ENCODE results near the gene EPHB4. TPM values are rescaled to one million over a fixed set of nuclear protein-coding genes. Genes with fewer than 3 reads are reported as not detected.

Gene EPHB4
- total and polyA plus RNA-seq, 2 of the 4 experiments (the other 2 are of a cell fraction) = 34.5 to 36.4 TPM

GRCh38 chr7:100823140-100823525, 4.2 kb downstream of the EPHB4 start:
- Histone ChIP-seq H3K27ac (ENCODE audit: insufficient read depth, low read length) (no peak overlapping the region), H2BK120ac (ENCODE audit: low read depth, low read length) (no peak overlapping the region), H3K4me2 (ENCODE audit: low read depth, low read length) (no peak overlapping the region), H3K9me1 (ENCODE audit: insufficient read depth, low read length) (no peaks in the 10 kb centered on the region), H4K5ac (ENCODE audit: low read depth, low read length) (no peak overlapping the region), H4K20me1 (ENCODE audit: insufficient read depth, low read length) (peaks cover 30% of the 10 kb centered on the region), H4K91ac (ENCODE audit: insufficient read depth, low read depth, low read length) (no peak overlapping the region), H3K14ac (replicated peaks; ENCODE audit: low read depth, low read length) (no peak overlapping the region), H3K9ac (ENCODE audit: low read depth, low read length) (no peak overlapping the region), H2AK9ac (replicated peaks; ENCODE audit: low read depth, low read length, poor library complexity) (no peak overlapping the region), H3K9me3 (ENCODE audit: control insufficient read depth, insufficient read depth, low read length) (no peaks in the 10 kb centered on the region), H2BK20ac (ENCODE audit: low read depth, low read length) (no peak overlapping the region), H3K18ac (ENCODE audit: low read depth, low read length) (no peak overlapping the region), H4K8ac (ENCODE audit: low read depth in 2 of 2, low read length in 2 of 2) (no peak overlapping the region), H3K4me1 (ENCODE audit: control insufficient read depth, insufficient read depth, low read length) (peaks cover 9% of the 10 kb centered on the region), H3K23ac (ENCODE audit: low read depth, low read length) (no peak overlapping the region), H2BK5ac (ENCODE audit: low read depth, low read length, poor library complexity, severe bottlenecking) (no peak overlapping the region), H3K56ac (ENCODE audit: extremely low read depth, insufficient read depth, low read length) (no peak overlapping the region), H3K36me3 (ENCODE audit: control insufficient read depth, insufficient read depth, low read length) (peaks cover 48% of the 10 kb centered on the region), H3K79me1 (ENCODE audit: low read depth in 1 of 2, low read length in 2 of 2) (peaks cover 7 to 50% of the 10 kb centered on the region in 2 experiments; a peak in 3 of 4 replicates), H3K4me3 (ENCODE audit: insufficient read depth, low read depth, low read length) (no peak overlapping the region), H3K4ac (ENCODE audit: low read depth, low read length) (no peak overlapping the region), H2BK15ac (ENCODE audit: low read depth, low read length) (no peak overlapping the region), H2AFZ (replicated peaks; ENCODE audit: low read length, poor library complexity) (no peak overlapping the region), H3K27me3 (ENCODE audit: control insufficient read depth, insufficient read depth, low read length) (no peaks in the 10 kb centered on the region), H2AK5ac (ENCODE audit: low read depth, low read length) (no peak overlapping the region)
- ATAC-seq (ENCODE audit: low read depth) = no peak
- BruUV-seq (replicated peaks) = no TSS peak
- dilution Hi-C loops (cut with HindIII; ENCODE audit: low sequenced_read_pairs, unreplicated experiment) (no loop called here), in situ Hi-C loops (cut with MboI; ENCODE audit: low sequenced_read_pairs) (loop anchor here (10.0 kb wide), 1 partner anchor 118 kb away; the partner anchor contains the start of gene POP7), intact Hi-C loops (cut with micrococcal nuclease) (no loop called here)
- no peak for TF ChIP-seq BHLHE40 (IDR thresholded peaks at IDR 0.05; ENCODE audit: low read depth, low read length)
- TF ChIP-seq, protein P1, sequence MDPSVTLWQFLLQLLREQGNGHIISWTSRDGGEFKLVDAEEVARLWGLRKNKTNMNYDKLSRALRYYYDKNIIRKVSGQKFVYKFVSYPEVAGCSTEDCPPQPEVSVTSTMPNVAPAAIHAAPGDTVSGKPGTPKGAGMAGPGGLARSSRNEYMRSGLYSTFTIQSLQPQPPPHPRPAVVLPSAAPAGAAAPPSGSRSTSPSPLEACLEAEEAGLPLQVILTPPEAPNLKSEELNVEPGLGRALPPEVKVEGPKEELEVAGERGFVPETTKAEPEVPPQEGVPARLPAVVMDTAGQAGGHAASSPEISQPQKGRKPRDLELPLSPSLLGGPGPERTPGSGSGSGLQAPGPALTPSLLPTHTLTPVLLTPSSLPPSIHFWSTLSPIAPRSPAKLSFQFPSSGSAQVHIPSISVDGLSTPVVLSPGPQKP (IDR thresholded peaks at IDR 0.05; ENCODE audit: borderline replicate concordance, low read depth, low read length) = no peak
- no peak for TF ChIP-seq CHD1 (IDR thresholded peaks at IDR 0.05; ENCODE audit: low read depth, low read length)
- TF ChIP-seq RCOR1 (IDR thresholded peaks at IDR 0.05; ENCODE audit: insufficient replicate concordance, low read length) = no peak
- no peak for TF ChIP-seq CEBPB (IDR thresholded peaks at IDR 0.05; ENCODE audit: low read depth, low read length)
- TF ChIP-seq, protein P2, sequence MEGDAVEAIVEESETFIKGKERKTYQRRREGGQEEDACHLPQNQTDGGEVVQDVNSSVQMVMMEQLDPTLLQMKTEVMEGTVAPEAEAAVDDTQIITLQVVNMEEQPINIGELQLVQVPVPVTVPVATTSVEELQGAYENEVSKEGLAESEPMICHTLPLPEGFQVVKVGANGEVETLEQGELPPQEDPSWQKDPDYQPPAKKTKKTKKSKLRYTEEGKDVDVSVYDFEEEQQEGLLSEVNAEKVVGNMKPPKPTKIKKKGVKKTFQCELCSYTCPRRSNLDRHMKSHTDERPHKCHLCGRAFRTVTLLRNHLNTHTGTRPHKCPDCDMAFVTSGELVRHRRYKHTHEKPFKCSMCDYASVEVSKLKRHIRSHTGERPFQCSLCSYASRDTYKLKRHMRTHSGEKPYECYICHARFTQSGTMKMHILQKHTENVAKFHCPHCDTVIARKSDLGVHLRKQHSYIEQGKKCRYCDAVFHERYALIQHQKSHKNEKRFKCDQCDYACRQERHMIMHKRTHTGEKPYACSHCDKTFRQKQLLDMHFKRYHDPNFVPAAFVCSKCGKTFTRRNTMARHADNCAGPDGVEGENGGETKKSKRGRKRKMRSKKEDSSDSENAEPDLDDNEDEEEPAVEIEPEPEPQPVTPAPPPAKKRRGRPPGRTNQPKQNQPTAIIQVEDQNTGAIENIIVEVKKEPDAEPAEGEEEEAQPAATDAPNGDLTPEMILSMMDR (conservative IDR thresholded peaks at IDR 0.05; ENCODE audit: low read depth, low read length) = no peak
- TF ChIP-seq POLR2A (IDR thresholded peaks at IDR 0.05; ENCODE audit: low read depth, low read length) = no peak
- TF ChIP-seq RAD21 (IDR thresholded peaks at IDR 0.05; ENCODE audit: low read length) = no peak
- no peak for TF ChIP-seq NFE2L2 (IDR thresholded peaks at IDR 0.05; ENCODE audit: low read depth, low read length)
- no peak for TF ChIP-seq FOS (IDR thresholded peaks at IDR 0.05; ENCODE audit: low read depth, low read length)
- no peak for TF ChIP-seq MAZ (IDR thresholded peaks at IDR 0.05; ENCODE audit: borderline replicate concordance, low read depth, low read length)
- TF ChIP-seq RFX5 (IDR thresholded peaks at IDR 0.05; ENCODE audit: low read depth, low read length) = no peak
- no peak for TF ChIP-seq USF2 (IDR thresholded peaks at IDR 0.05; ENCODE audit: low read depth, low read length)
- no peak for TF ChIP-seq MAFK (IDR thresholded peaks at IDR 0.05; ENCODE audit: low read depth, low read length)
- TF ChIP-seq SMC3 (IDR thresholded peaks at IDR 0.05; ENCODE audit: low read depth, low read length) = no peak
- TF ChIP-seq MXI1 (IDR thresholded peaks at IDR 0.05; ENCODE audit: borderline replicate concordance, low read depth, low read length) = no peak
- no peak for DNase-seq
- WGBS, 2 experiments (ENCODE audit: extremely low coverage in 2 of 2, insufficient read length in 1 of 2) = 71% methylated on average over 1 of the region's 7 CpGs; no CpG with 5 or more reads in 1 of the 2 experiments
- CTCF ChIA-PET = no interaction called here
- POLR2A ChIA-PET (ENCODE audit: unreplicated experiment) = no interaction called here

Measured in IMR-90 (cell line).